SK-N-SH treated with all-trans-retinoic acid at 6 μM for 48 hours (cell line): ENCODE results near the gene COIL.

ENCODE experiments used
- ATAC-seq: fragments of 200-7000 bp; cut with Tn5 transposase; 3 replicates; pipeline ENCODE4 v1.9.1; 2020; ENCODE audit warnings: mild to moderate bottlenecking, moderate library complexity
- SNAI2 ChIP-seq: fragments of 250-450 bp; sonication (Bioruptor Pico); IDR thresholded peaks from 2 replicates; pipeline ENCODE4 v1.5.0; 2020; ENCODE audit warnings: mild to moderate bottlenecking, moderate library complexity
- ZC3H10 ChIP-seq: fragments of 250-450 bp; sonication (Bioruptor Pico); IDR thresholded peaks from 2 replicates; pipeline ENCODE4 v1.5.1; 2021; ENCODE audit warnings: mild to moderate bottlenecking, moderate library complexity
- ZFP3 ChIP-seq: fragments of 250-450 bp; sonication (Bioruptor Pico); IDR thresholded peaks from 2 replicates; pipeline ENCODE4 v1.5.0; 2020; ENCODE audit warnings: mild to moderate bottlenecking, moderate library complexity
- TF ChIP-seq, protein P1 (sequence below): fragments of 250-450 bp; sonication (Bioruptor Pico); IDR thresholded peaks from 2 replicates; pipeline ENCODE4 v1.8.0; 2020; ENCODE audit warnings: mild to moderate bottlenecking, moderate library complexity, borderline replicate concordance

Gene COIL

DNA sequence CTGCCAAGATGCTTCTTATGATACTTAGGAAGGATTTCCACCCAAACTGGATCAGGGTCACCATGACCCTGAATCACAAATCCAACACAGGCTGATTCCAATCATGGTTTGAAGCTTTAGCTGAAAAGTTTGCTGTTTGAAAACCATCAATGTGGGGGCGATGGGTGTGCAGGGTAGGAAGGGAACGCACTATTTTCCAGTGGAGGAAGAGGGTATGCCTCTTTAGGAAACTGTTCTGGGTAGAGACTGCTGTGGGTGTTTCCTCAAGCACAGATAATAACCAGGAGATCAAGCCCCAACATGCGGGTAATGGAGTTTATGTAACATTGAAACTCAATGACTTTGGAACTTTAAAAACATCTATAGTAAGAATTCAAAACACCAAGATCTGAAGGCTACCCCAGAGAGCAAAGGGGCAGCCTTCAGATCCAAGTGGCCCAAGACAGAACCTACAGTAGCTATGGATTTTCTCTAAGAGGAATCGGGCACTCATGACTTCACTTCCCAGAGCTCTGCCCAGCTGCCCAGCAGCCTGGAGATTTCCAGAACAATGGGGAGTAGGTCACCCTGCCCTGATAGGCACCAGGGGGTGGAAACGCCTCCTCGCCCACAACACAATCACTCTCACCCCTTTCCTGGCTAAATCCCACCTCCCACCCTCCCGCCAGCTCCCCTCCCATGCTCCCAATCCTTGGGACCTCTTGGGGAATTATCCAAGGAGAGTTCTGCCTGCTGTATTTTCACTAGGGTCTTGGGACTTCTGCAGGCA is 69.8 kb downstream of the COIL start (continued):
- no peak for TF ChIP-seq ZFP3 (CRISPR knock-in tag)

DNA sequence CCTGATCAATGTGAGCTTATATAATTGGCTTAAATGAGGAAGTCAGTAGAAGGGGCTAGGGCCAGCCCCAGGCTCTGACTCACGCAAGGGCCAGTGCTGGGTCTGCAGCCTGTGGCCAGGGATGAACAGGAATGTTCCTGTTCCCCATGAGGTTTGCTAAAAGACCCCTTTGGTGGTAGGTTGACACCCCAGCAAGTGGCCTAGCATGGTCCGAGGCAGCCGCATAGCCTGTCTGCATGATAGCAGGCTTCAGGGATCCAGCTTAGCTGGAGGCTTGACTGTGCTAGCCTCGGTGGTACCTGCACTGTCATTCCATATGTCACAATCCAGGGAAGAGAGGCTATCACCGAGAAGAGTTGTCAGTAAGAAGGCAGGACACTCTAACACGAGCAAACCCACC is 70.5 kb downstream of the COIL start:
- TF ChIP-seq SNAI2 (CRISPR knock-in tag) (no peak), ZC3H10 (CRISPR knock-in tag) (no peak)
- TF ChIP-seq, protein P1, sequence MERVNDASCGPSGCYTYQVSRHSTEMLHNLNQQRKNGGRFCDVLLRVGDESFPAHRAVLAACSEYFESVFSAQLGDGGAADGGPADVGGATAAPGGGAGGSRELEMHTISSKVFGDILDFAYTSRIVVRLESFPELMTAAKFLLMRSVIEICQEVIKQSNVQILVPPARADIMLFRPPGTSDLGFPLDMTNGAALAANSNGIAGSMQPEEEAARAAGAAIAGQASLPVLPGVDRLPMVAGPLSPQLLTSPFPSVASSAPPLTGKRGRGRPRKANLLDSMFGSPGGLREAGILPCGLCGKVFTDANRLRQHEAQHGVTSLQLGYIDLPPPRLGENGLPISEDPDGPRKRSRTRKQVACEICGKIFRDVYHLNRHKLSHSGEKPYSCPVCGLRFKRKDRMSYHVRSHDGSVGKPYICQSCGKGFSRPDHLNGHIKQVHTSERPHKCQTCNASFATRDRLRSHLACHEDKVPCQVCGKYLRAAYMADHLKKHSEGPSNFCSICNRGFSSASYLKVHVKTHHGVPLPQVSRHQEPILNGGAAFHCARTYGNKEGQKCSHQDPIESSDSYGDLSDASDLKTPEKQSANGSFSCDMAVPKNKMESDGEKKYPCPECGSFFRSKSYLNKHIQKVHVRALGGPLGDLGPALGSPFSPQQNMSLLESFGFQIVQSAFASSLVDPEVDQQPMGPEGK: no peak
- no peak for ATAC-seq
